SU-DHL-6 (cell line): ENCODE data around the gene GALNT17.

Experiments
- CTCF ChIP-seq: fragments of 200-600 bp; sonication (generic); IDR thresholded peaks from one replicate; pipeline ENCODE4 v1.5.1; 2017; ENCODE audit warnings: antibody characterized with exemption, mild to moderate bottlenecking, low read length, moderate library complexity; ENCODE audit not compliant: insufficient read depth, poor library complexity, severe bottlenecking
- EZH2phosphoT487 ChIP-seq: fragments of 200-600 bp; sonication (generic), shearing (Covaris generic); conservative IDR thresholded peaks from 2 replicates; pipeline ENCODE4 v1.6.1; 2018; ENCODE audit warnings: mild to moderate bottlenecking, antibody characterized with exemption, low read length, moderate library complexity, mixed read lengths

- TF ChIP-seq CTCF (no peak), EZH2phosphoT487 (no peak)
These were observed 106.0 kb downstream of the GALNT17 start for GRCh38 chr7:71237945-71238344.
